ENCODE results near the gene THBS3.
A peak's percentile ranks its signal among the peaks of the same experiment; 100 is the strongest.
"Not testable (repeated sequence)": the region's sequence is repeated elsewhere in the genome, so short reads cannot be mapped to it uniquely, and the experiment has no call there.

Gene THBS3

GRCh38 chr1:155172732-155173477 lies 34.8 kb downstream of the THBS3 start, which contains the start of gene KRTCAP2:
Gene KRTCAP2 (minus strand): TSS chr1:155173304. CDS start chr1:155173224, 80 bp downstream.
- DNase-seq, result peak; percentile 97

GRCh38 chr1:155171836-155172731 lies 35.6 kb downstream of the THBS3 start:
- DNase-seq, result no peak

- DNase-seq, result no peak
Observed at GRCh38 chr1:155170806-155171205, 36.9 kb downstream of the THBS3 start.

GRCh38 chr1:155170101-155170785 lies 37.5 kb downstream of the THBS3 start:
- DNase-seq, result no peak

- DNase-seq, result no peak
Observed at GRCh38 chr1:155169541-155169940, 38.2 kb downstream of the THBS3 start.

DNA sequence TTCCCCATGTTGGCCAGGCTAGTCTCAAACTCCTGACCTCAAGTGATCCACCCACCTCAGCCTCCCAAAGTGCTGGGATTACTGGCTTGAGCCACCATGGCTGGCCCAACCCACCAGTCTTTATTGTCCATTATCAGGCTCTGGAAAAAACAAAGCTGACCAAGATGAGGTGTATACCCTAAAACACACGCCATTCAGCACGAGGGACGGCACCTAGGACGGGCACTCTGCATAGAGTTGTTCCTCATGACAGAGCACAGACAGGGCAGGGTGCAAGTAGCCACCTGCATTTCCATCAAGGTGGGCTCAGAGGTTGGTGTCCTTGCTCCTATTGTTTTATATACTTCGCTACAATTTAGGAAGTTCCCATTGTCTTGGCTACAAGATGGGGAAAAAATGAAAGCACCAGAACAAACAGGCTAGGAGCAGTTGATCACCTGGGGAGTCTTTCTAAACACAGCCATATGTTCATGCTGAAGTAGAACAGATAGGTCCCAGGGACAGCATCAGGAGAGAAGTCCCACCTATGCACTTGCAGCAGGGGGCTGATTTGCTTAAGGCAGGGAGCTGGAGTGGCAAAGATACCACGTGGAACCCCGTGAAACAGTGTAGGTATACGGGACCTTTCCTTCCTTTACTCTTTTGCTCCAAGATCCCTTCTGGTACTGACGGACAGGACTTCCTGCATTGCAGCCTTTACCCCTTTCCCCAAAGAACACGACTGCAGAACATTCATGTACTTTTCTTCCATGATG lies 39.1 kb downstream of the THBS3 start:
- DNase-seq, result no peak

- DNase-seq, result not testable (repeated sequence)
Observed at GRCh38 chr1:155168105-155168445, 39.6 kb downstream of the THBS3 start.

- peak; percentile 91 for DNase-seq
Observed at GRCh38 chr1:155167166-155168104, 40.3 kb downstream of the THBS3 start.

DNA sequence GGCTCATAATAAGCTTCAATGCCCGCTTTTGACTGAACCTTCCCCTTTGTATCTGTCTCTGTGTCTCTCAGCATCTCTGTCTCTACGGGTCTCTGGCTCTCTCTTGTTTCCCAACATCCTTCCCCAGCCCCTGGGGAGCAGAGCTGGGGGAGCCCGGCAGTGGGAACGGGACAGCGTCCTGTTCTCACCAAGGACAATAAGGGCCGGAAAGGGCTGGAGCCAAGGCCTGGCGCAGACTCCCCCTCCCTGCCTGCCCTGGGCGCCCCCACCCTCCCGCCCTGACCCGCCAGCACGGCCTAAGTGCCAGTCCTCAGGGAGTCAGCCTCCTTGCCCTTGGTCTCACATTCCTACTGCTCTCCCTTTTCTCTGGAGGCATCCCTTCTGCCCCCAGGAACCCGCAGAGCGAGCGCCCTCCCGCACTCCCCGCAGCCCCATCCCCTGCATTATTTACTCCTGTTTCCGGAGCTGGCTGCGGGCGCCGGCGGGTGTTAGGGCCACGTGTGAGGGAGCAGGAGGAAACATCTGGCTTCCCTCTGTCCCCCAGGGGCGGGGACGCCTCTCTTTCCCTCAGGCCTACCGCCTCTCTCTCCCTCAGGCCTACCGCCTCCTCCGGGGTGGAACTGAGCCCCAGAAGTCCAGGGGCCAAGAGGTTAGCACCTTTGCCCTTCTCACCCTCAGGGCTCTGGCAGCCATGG lies 41.1 kb downstream of the THBS3 start:
- no peak for DNase-seq

DNA sequence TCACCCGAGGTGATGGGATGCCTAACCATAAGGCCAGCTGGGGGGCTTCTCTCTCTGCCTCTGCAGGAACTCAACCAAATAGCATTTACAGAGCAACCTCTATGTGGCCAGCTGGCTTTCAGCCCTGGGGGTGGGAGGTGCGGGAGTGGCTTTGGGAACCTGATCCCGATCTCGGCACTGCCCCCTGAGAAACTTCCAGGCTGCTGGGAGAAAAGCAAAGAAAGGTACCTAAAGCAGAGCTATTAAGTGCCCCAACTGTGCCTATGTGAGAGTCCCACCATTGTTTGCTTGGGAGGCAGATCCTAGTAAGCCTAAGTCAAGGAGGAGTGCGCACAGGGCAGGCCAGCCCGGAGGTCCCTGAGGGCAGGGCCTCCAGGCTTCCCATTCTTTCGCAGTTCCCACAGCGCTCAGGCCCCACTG lies 41.6 kb downstream of the THBS3 start:
- no peak for DNase-seq

- not testable (repeated sequence) for DNase-seq
Observed at GRCh38 chr1:155164625-155165024, 43.1 kb downstream of the THBS3 start.

DNA sequence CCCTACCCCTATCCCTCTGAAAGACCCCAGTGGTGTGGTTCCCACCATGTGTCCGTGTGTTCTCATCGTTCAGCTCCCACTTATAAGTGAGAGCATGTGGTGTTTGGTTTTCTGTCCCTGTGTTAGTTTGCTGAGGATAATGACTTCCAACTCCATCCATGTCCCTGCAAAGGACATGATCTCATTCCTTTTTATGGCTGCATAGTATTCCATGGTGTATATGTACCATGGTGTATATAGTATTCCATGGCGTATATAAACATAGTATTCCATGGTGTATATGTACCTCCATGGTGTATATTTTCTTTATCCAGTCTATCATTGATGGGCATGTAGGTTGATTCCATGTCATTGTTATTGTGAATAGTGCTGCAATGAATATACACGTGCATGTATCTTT lies 43.9 kb downstream of the THBS3 start:
- DNase-seq, result not testable (repeated sequence)

- DNase-seq, result not testable (repeated sequence)
Observed at GRCh38 chr1:155162631-155163030, 45.1 kb downstream of the THBS3 start.

DNA sequence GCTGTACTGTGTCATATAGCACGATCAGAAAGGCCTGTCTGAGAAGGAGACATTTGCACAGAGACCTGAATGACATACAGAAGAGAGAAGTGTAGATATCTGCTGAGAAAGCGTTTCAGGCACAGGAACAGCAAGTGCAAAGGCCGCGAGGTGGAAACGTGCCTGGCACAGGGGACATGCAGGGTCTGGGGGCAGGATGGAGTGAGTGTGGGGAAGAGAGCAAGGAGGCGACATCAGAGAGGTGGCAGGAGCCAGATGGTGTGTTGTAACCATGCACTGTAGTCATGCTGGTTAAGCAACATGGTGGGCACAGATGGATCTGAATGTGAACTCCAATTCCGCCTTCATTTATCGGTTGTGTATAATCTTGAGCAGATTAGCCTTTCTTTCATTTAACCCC lies 47.6 kb downstream of the THBS3 start:
- no peak for DNase-seq

DNA sequence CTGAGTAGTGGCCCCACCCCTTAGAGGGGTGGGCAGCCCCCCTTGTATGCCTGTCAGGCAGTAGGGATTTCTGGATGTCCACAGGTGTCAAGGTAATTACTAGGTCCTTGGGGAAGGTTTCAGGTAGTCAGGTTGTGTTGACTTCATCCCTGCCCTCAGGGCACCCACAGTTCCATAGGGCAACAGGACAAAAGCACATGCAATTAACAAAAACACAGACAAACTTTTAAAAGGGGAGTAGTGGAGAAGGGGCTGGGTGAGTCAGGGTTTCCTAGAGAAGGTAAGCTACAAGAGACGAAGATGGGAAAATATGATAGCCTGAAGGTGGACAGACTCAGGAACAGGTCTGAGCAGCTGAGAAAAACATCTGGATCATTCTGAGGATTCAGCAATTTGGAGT lies 48.7 kb downstream of the THBS3 start:
- DNase-seq, result no peak

DNA sequence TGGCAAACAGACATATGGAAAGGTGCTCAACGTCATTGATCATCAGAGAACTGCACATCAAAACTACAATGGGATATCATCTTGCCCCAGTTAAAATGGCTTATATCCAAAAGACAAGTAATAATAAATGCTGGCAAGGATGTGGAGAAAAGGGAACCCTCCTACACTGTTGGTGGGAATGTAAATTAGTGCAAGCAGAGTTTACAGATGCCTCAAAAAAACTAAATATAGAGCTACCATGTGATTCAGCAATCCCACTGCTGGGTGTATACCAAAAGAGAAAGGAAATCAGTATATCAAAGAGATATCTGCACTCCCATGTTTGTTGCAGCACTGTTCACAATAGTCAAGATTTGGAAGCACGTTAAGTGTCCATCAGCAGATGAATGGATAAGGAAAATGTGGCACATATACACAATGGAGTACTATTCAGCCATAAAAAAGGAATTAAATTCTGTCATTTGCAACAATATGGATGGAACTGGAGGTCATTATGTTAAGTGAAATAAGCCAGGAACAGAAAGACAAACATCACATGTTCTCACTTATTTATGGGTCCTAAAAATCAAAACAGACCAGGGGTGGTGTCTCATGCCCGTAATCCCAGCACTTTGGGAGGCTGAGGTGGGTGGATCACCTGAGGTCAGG lies 51.6 kb downstream of the THBS3 start:
- not testable (repeated sequence) for DNase-seq

Data from activated CD4-positive, alpha-beta T cell treated with anti-CD3 and anti-CD28 coated beads, Interleukin-2, Interleukin-6, amounts not matched to agents 100 ng/mL and 50 ng/mL, durations not matched to agents 16 hours and 8 hours (primary cell).